CD14-positive monocyte (primary cell): ENCODE measurements around the gene CAND1. TPM values are rescaled to one million over a fixed set of nuclear protein-coding genes. Genes with fewer than 3 reads are reported as not detected.

ENCODE experiments used
- DNase-seq, 3 donors: peaks; one replicate each; pipeline ENCODE4 v3.0.0-alpha.2; 2011 to 2022
- H2AFZ ChIP-seq: 2 replicates; pipeline ENCODE4 v1.6.0; 2012; ENCODE audit warnings: mild to moderate bottlenecking, low read depth, low read length, inconsistent platforms; ENCODE audit not compliant: insufficient read depth, poor library complexity, severe bottlenecking
- H3K27ac ChIP-seq, 2 donors: 1 replicate in 1 of 2; 2 replicates in 1 of 2; pipeline ENCODE4 v1.5.1; 2012 to 2013; ENCODE audit warnings: low read length in 2 of 2, control low read depth in 1 of 2, inconsistent platforms in 1 of 2, low read depth in 1 of 2, mild to moderate bottlenecking in 1 of 2
- H3K27me3 ChIP-seq, 2 donors: one replicate each; pipeline versions ENCODE4 v1.6.0 to v1.6.1; 2011 to 2013; ENCODE audit warnings: low read length in 2 of 2; ENCODE audit not compliant: control insufficient read depth in 2 of 2, insufficient read depth in 2 of 2
- H3K36me3 ChIP-seq, 2 donors: replicated peaks in 1 of 2; 1 replicate in 1 of 2; 2 replicates in 1 of 2; pipeline versions ENCODE4 v1.5.1 to v1.6.1; 2012 to 2013; ENCODE audit warnings: low read length in 2 of 2, control low read depth in 1 of 2, inconsistent platforms in 1 of 2, mild to moderate bottlenecking in 1 of 2; ENCODE audit not compliant: insufficient read depth in 2 of 2, control insufficient read depth in 1 of 2
- H3K4me1 ChIP-seq, 2 donors: 1 replicate in 1 of 2; 2 replicates in 1 of 2; pipeline versions ENCODE4 v1.5.1 to v1.6.1; 2012 to 2013; ENCODE audit warnings: low read length in 2 of 2, control low read depth in 1 of 2, inconsistent platforms in 1 of 2, mild to moderate bottlenecking in 1 of 2, moderate library complexity in 1 of 2; ENCODE audit not compliant: insufficient read depth in 2 of 2, control insufficient read depth in 1 of 2
- H3K4me2 ChIP-seq: replicated peaks from 2 replicates; pipeline ENCODE3; 2012; ENCODE audit warnings: low read length, moderate library complexity, mild to moderate bottlenecking; ENCODE audit not compliant: poor library complexity, severe bottlenecking; ENCODE audit errors: extremely low read depth
- H3K4me3 ChIP-seq, 3 experiments: fragments of 200-600 bp in 1 of 3; sonication (generic) in 1 of 3; replicated peaks in 1 of 3; 1 replicate in 2 of 3; 2 replicates in 1 of 3; pipeline ENCODE4 v1.5.1; 2011 to 2013; ENCODE audit warnings: low read length in 3 of 3, mild to moderate bottlenecking in 3 of 3, control low read depth in 2 of 3, low read depth in 2 of 3, inconsistent platforms in 1 of 3, moderate library complexity in 1 of 3
- H3K79me2 ChIP-seq: 2 replicates; pipeline ENCODE4 v1.6.0; 2012; ENCODE audit warnings: mild to moderate bottlenecking, control low read depth, inconsistent platforms, low read length, moderate library complexity; ENCODE audit not compliant: insufficient read depth
- H3K9ac ChIP-seq: 2 replicates; pipeline ENCODE4 v1.6.0; 2017; ENCODE audit warnings: low read length, mild to moderate bottlenecking; ENCODE audit not compliant: insufficient read depth, poor library complexity, severe bottlenecking
- H3K9me3 ChIP-seq, 2 donors: replicated peaks in 1 of 2; 1 replicate in 1 of 2; 2 replicates in 1 of 2; pipeline versions ENCODE4 v1.5.1 to v1.6.1; 2012 to 2013; ENCODE audit warnings: low read length in 2 of 2, control low read depth in 1 of 2; ENCODE audit not compliant: control insufficient read depth in 1 of 2, insufficient read depth in 1 of 2
- H4K20me1 ChIP-seq: 2 replicates; pipeline ENCODE4 v1.6.0; 2012; ENCODE audit warnings: mild to moderate bottlenecking, low read length, control low read depth, moderate library complexity; ENCODE audit not compliant: insufficient read depth
- H3K27ac Mint-ChIP-seq, 7 donors: one replicate each; pipeline ENCODE4 v1.8.0; 2020; ENCODE audit warnings: mild to moderate bottlenecking in 7 of 7, mixed read lengths in 7 of 7, moderate library complexity in 6 of 7, inconsistent platforms in 2 of 7
- H3K27me3 Mint-ChIP-seq, 3 donors: one replicate each; pipeline ENCODE4 v1.8.0; 2021 to 2022; ENCODE audit warnings: low read depth in 3 of 3, mild to moderate bottlenecking in 3 of 3, mixed read lengths in 3 of 3, moderate library complexity in 3 of 3, inconsistent platforms in 1 of 3
- H3K36me3 Mint-ChIP-seq, 2 donors: one replicate each; pipeline ENCODE4 v1.8.0; 2020; ENCODE audit warnings: mixed read lengths in 2 of 2, inconsistent platforms in 1 of 2, mild to moderate bottlenecking in 1 of 2
- H3K4me1 Mint-ChIP-seq: one replicate; pipeline ENCODE4 v1.8.0; 2020; ENCODE audit warnings: mild to moderate bottlenecking, mixed read lengths
- H3K4me3 Mint-ChIP-seq, 2 donors: one replicate each; pipeline ENCODE4 v1.8.0; 2020; ENCODE audit warnings: mild to moderate bottlenecking in 2 of 2, mixed read lengths in 2 of 2, moderate library complexity in 1 of 2
- H3K9me3 Mint-ChIP-seq, 7 donors: one replicate each; pipeline ENCODE4 v1.8.0; 2020 to 2022; ENCODE audit warnings: mixed read lengths in 7 of 7, mild to moderate bottlenecking in 6 of 7, moderate library complexity in 6 of 7, inconsistent platforms in 2 of 7
- WGBS: methylation state at CpG from one replicate; pipeline ENCODE4 v1.1.5; 2013; ENCODE audit warnings: missing lambda C conversion rate; ENCODE audit not compliant: insufficient coverage; 5-methylcytosine and 5-hydroxymethylcytosine counted together
- intact Hi-C, 2 donors: fragments of 100-400 bp; cut with micrococcal nuclease; formaldehyde crosslinking; loops; one replicate each; pipeline versions ENCODE4 v1.15.0 to v1.15.1; 2023
- polyA plus RNA-seq, 3 donors: library from polyadenylated mRNA; depleted of rRNA in 1 of 3; unstranded in 2 of 3; stranded (reverse) in 1 of 3; fragments of 300-500 nt in 2 of 3; fragments of >200 nt in 1 of 3; fragmentation: Illumina TruSeq in 2 of 3; gene quantifications; 1 replicate in 2 of 3; 2 replicates in 1 of 3; pipeline ENCODE4 v1.2.3, GENCODE V29; 2012 to 2021
- TF ChIP-seq, protein P1 (sequence below): fragments of 200-600 bp; IDR thresholded peaks from one replicate; pipeline ENCODE4 v1.8.0; 2022; ENCODE audit warnings: antibody characterized with exemption, mild to moderate bottlenecking

The CAND1 gene
- polyA plus RNA-seq, 3 donors = 12.3 to 29.4 (median 20.9) TPM

DNA sequence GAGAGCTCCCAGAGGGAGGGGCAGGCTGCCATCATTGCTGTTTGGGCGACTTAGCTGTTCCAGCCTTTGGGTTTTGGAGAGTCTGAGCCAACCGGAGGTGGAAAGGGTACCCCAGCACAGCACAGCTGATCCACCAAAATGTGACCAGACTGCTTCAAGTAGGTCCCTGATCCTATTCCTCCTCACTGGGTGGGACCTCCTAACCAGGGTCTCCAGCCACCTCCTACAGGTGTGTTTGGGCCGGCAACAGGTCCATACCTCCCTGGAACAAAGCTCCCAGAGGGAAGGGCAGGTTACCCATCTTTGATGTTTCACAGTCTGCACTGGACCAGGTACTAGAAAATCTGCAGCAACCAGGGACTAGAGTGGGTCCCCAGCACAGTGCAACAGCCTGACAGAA lies 53.8 kb downstream of the CAND1 start:
- TF ChIP-seq, protein P1, sequence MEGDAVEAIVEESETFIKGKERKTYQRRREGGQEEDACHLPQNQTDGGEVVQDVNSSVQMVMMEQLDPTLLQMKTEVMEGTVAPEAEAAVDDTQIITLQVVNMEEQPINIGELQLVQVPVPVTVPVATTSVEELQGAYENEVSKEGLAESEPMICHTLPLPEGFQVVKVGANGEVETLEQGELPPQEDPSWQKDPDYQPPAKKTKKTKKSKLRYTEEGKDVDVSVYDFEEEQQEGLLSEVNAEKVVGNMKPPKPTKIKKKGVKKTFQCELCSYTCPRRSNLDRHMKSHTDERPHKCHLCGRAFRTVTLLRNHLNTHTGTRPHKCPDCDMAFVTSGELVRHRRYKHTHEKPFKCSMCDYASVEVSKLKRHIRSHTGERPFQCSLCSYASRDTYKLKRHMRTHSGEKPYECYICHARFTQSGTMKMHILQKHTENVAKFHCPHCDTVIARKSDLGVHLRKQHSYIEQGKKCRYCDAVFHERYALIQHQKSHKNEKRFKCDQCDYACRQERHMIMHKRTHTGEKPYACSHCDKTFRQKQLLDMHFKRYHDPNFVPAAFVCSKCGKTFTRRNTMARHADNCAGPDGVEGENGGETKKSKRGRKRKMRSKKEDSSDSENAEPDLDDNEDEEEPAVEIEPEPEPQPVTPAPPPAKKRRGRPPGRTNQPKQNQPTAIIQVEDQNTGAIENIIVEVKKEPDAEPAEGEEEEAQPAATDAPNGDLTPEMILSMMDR = no peak
- Mint-ChIP-seq H3K4me1 (no peaks in the 10 kb centered on the region), H3K27me3 (peaks cover 0 to 1% (median 0%) of the 10 kb centered on the region in 3 donors), H3K27ac (no peak overlapping the region), H3K36me3 (peaks cover 6 to 8% of the 10 kb centered on the region in 2 donors), H3K9me3 (peaks cover 1 to 7% (median 3%) of the 10 kb centered on the region in 7 donors), H3K4me3 (no peak overlapping the region)
- WGBS = 95% methylated on average over 3 of the region's 3 CpGs
- Histone ChIP-seq H3K36me3 (peaks cover 0 to 14% of the 10 kb centered on the region in 2 donors), H3K4me2 (no peak overlapping the region), H4K20me1 (no peaks in the 10 kb centered on the region), H3K4me3 (no peak overlapping the region), H3K4me1 (no peaks in the 10 kb centered on the region), H2AFZ (no peak overlapping the region), H3K27me3 (no peaks in the 10 kb centered on the region), H3K79me2 (no peaks in the 10 kb centered on the region), H3K9ac (no peak overlapping the region), H3K27ac (no peak overlapping the region), H3K9me3 (no peaks in the 10 kb centered on the region)
- DNase-seq = no peak
- intact Hi-C loops = no loop called here

GRCh38 chr12:67326637-67327036 lies 57.5 kb downstream of the CAND1 start:
- Histone ChIP-seq H2AFZ (no peak overlapping the region), H3K9ac (no peak overlapping the region), H3K4me1 (no peaks in the 10 kb centered on the region), H3K4me3 (no peak overlapping the region), H3K4me2 (no peak overlapping the region), H3K79me2 (no peaks in the 10 kb centered on the region), H3K27ac (no peak overlapping the region), H4K20me1 (no peaks in the 10 kb centered on the region), H3K36me3 (no peaks in the 10 kb centered on the region), H3K9me3 (no peaks in the 10 kb centered on the region), H3K27me3 (no peaks in the 10 kb centered on the region)
- Mint-ChIP-seq H3K4me1 (no peaks in the 10 kb centered on the region), H3K9me3 (peaks cover 1 to 7% (median 3%) of the 10 kb centered on the region in 7 donors), H3K4me3 (no peak overlapping the region), H3K36me3 (peaks cover 0 to 2% of the 10 kb centered on the region in 2 donors), H3K27me3 (peaks cover 0 to 4% (median 0%) of the 10 kb centered on the region in 3 donors), H3K27ac (no peak overlapping the region)
- intact Hi-C loops = no loop called here
- TF ChIP-seq, protein P1 = no peak
- DNase-seq = no peak
